ENCODE measurements around the gene SIGLEC15.

The SIGLEC15 gene

GRCh38 chr18:45785134-45785533 is 40.3 kb upstream of the SIGLEC15 start:
- H3K4me3 ChIP-seq (ENCODE audit: low read length): no peak overlapping the region
- TF ChIP-seq CTCF (conservative IDR thresholded peaks at IDR 0.05; ENCODE audit: low read depth, low read length): no peak
- no peak for DNase-seq (ENCODE audit: low read depth)

- no peak for TF ChIP-seq CTCF (conservative IDR thresholded peaks at IDR 0.05; ENCODE audit: low read depth, low read length)
- no peak overlapping the region for H3K4me3 ChIP-seq (ENCODE audit: low read length)
- DNase-seq (ENCODE audit: low read depth): no peak
Measured at GRCh38 chr18:45786941-45787340, 38.5 kb upstream of the SIGLEC15 start.

- TF ChIP-seq CTCF (conservative IDR thresholded peaks at IDR 0.05; ENCODE audit: low read depth, low read length): no peak
- DNase-seq (ENCODE audit: low read depth): no peak
- H3K4me3 ChIP-seq (ENCODE audit: low read length): no peak overlapping the region
Measured at GRCh38 chr18:45787346-45787745, 38.1 kb upstream of the SIGLEC15 start.

- DNase-seq (ENCODE audit: low read depth): no peak
- no peak overlapping the region for H3K4me3 ChIP-seq (ENCODE audit: low read length)
- no peak for TF ChIP-seq CTCF (conservative IDR thresholded peaks at IDR 0.05; ENCODE audit: low read depth, low read length)
Measured at GRCh38 chr18:45788861-45789260, 36.6 kb upstream of the SIGLEC15 start.

- TF ChIP-seq CTCF (conservative IDR thresholded peaks at IDR 0.05; ENCODE audit: low read depth, low read length): no peak
- no peak for DNase-seq (ENCODE audit: low read depth)
- no peak overlapping the region for H3K4me3 ChIP-seq (ENCODE audit: low read length)
Measured at GRCh38 chr18:45792506-45793263, 32.8 kb upstream of the SIGLEC15 start.

- DNase-seq (ENCODE audit: low read depth): no peak
- no peak overlapping the region for H3K4me3 ChIP-seq (ENCODE audit: low read length)
- no peak for TF ChIP-seq CTCF (conservative IDR thresholded peaks at IDR 0.05; ENCODE audit: low read depth, low read length)
Measured at GRCh38 chr18:45793264-45793965, 32.1 kb upstream of the SIGLEC15 start.

Measured in retinal pigment epithelial cell (primary cell).